Spleen (tissue), 7 donors: ENCODE data around the gene STYK1.

Source experiments
- CTCF ChIP-seq, 11 experiments: fragments of 200-600 bp in 7 of 11; fragments of 450-650 bp in 4 of 11; sonication (generic) in 4 of 11; IDR thresholded peaks in 8 of 11; conservative IDR thresholded peaks in 3 of 11; 1 replicate in 7 of 11; 2 replicates in 4 of 11; pipeline versions ENCODE4 v1.4.0 to v1.8.0; 2016 to 2021; ENCODE audit warnings: antibody characterized with exemption in 11 of 11, inconsistent platforms in 4 of 11, mild to moderate bottlenecking in 1 of 11
- POLR2A ChIP-seq, 3 donors: fragments of 450-650 bp; IDR thresholded peaks; one replicate each; pipeline ENCODE4 v1.5.1; 2017; ENCODE audit warnings: antibody characterized with exemption in 3 of 3, mild to moderate bottlenecking in 1 of 3
- POLR2AphosphoS5 ChIP-seq, 3 donors: sonication (generic); formaldehyde crosslinking; IDR thresholded peaks; one replicate each; pipeline ENCODE4 v1.5.1; 2017; ENCODE audit warnings: antibody characterized with exemption in 3 of 3
- donor health status: DM: no; HTN: no; CAD: no; lungs with moderate emphysema.
- donor health status: DM: no; HTN: no; CAD: no.
- donor health status: DM: no; HTN: no; CAD: no.

DNA sequence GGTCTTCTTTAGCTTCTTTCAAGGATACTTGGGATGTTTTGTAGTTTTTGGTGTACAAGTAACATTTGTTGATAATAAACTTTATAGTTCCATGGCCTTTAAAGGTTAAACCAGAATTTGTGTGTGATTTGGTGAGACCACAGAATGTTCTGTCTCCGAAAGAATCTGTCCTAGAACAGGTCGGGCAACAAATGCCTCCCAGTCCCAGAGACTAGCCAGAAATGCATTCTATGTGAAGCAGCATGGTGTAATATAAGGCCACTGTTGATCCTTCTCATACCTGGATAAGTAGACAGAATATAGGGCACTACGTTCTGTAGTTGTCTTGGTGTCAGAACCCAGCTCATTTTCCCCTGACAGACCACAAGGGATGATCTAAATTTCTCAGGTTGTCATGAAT is 10.0 kb downstream of the STYK1 start:
- TF ChIP-seq POLR2A (IDR thresholded peaks at IDR 0.05) (no peak), CTCF (IDR thresholded peaks at IDR 0.05 in 8 of 11, conservative IDR thresholded peaks at IDR 0.05 in 3 of 11) (no peak), POLR2AphosphoS5 (IDR thresholded peaks at IDR 0.05) (no peak)
